IPS-18a (cell line): Measurements from ENCODE around the gene FAM131B.
"Not testable (repeated sequence)": the region's sequence is repeated elsewhere in the genome, so short reads cannot be mapped to it uniquely, and the experiment has no call there.

ENCODE experiments used
- H3K27ac ChIP-seq: one replicate; pipeline ENCODE4 v1.5.1; 2013; ENCODE audit warnings: low read length
- H3K27me3 ChIP-seq: one replicate; pipeline ENCODE4 v1.6.1; 2013; ENCODE audit warnings: mild to moderate bottlenecking, low read length; ENCODE audit not compliant: control insufficient read depth, insufficient read depth
- H3K36me3 ChIP-seq: one replicate; pipeline ENCODE4 v1.6.1; 2013; ENCODE audit warnings: low read depth, low read length; ENCODE audit not compliant: control insufficient read depth
- H3K4me1 ChIP-seq: one replicate; pipeline ENCODE4 v1.6.1; 2013; ENCODE audit warnings: low read depth, low read length; ENCODE audit not compliant: control insufficient read depth
- H3K4me3 ChIP-seq: one replicate; pipeline ENCODE4 v1.5.1; 2013; ENCODE audit warnings: low read length
- H3K9ac ChIP-seq: one replicate; pipeline ENCODE4 v1.6.1; 2013; ENCODE audit warnings: mild to moderate bottlenecking, low read length, moderate library complexity
- H3K9me3 ChIP-seq: one replicate; pipeline ENCODE4 v1.6.1; 2013; ENCODE audit warnings: low read depth, low read length; ENCODE audit not compliant: control insufficient read depth

The FAM131B gene

DNA sequence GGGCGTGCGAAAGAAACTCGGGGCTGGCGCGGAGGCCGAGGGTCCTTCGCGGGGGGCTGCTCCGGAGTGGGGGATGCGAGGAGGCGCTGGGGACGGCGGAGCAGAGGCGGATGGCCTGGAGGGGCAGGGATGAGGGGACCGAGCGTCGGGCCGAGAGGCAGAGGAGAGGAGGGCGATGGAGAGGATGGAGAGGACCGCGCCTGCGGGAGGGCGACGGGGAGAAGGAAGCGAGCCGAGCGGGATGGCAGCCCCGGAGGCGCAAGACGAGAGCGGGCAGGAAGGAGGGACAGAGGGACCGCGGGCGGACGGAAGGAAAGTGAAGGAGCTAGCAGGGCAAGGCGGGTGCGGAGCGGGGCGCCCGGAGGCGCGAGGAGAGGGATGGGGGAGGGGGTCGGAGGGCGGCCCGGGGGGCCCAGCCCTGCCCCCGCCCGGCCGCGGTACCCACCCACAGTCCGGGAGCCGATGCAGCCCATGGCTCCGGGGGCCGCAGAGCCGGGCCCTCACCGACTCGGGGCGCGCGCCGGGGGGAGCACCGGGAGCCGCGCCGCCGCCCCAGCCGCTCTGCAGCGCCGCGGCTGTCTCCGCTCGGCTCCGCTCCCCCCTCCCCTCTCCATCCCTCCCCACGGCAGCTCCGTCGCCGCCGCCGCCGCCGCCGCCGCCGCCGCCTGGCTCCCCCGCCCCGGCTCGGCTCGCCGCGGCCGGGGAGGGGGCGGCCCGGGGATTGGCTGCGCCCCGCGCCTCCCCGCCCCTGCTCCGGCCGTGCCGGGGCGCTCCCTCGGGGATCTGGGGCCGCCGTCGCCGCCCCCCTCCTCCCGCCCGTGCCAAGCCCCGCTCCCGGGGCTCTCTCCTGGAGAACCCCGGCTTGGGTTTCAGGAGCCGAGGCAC, at the start of gene FAM131B:
FAM131B (minus strand) TSS at position 583 of the 885 bp plus-strand sequence; CDS start at position 473, 110 bp downstream.
- Histone ChIP-seq H3K27me3 (peaks cover 18% of the 10 kb centered on the region), H3K4me3 (peak within 1 kb of the TSS; percentile 76), H3K36me3 (peaks cover 12% of the 10 kb centered on the region), H3K4me1 (peaks cover 13% of the 10 kb centered on the region), H3K27ac (no peak within 1 kb of the TSS), H3K9ac (peak within 1 kb of the TSS; percentile 56), H3K9me3 (no peaks in the 10 kb centered on the region)

GRCh38 chr7:143411976-143412708, 49.6 kb upstream of the FAM131B start:
- Histone ChIP-seq H3K27ac (no peak overlapping the region), H3K27me3 (no peaks in the 10 kb centered on the region), H3K4me1 (peaks cover 46% of the 10 kb centered on the region), H3K9me3 (no peaks in the 10 kb centered on the region), H3K4me3 (no peak overlapping the region), H3K36me3 (no peaks in the 10 kb centered on the region), H3K9ac (no peak overlapping the region)

GRCh38 chr7:143410521-143411004, 48.0 kb upstream of the FAM131B start:
- no peak overlapping the region for H3K27ac ChIP-seq
- H3K27me3 ChIP-seq, result no peaks in the 10 kb centered on the region
- no peaks in the 10 kb centered on the region for H3K9me3 ChIP-seq
- no peaks in the 10 kb centered on the region for H3K36me3 ChIP-seq
- no peak overlapping the region for H3K9ac ChIP-seq
- peak overlapping the region; percentile 9 for H3K4me3 ChIP-seq
- peaks cover 62% of the 10 kb centered on the region for H3K4me1 ChIP-seq

GRCh38 chr7:143408686-143409561, 46.4 kb upstream of the FAM131B start, which contains the start of gene EPHA1:
Gene EPHA1, minus strand, starts transcription at chr7:143408856. Its CDS starts 51 bp downstream, at chr7:143408805.
- Histone ChIP-seq H3K27ac (peak within 1 kb of the TSS; percentile 70), H3K9ac (peak within 1 kb of the TSS; percentile 74), H3K4me1 (peaks cover 69% of the 10 kb centered on the region), H3K36me3 (peaks cover 5% of the 10 kb centered on the region), H3K9me3 (no peaks in the 10 kb centered on the region), H3K27me3 (no peaks in the 10 kb centered on the region), H3K4me3 (peak within 1 kb of the TSS; percentile 84)

- peak overlapping the region; percentile 84 for H3K4me3 ChIP-seq
- H3K4me1 ChIP-seq, result peaks cover 69% of the 10 kb centered on the region
- no peaks in the 10 kb centered on the region for H3K9me3 ChIP-seq
- peak overlapping the region; percentile 74 for H3K9ac ChIP-seq
- H3K27ac ChIP-seq, result no peak overlapping the region
- peaks cover 5% of the 10 kb centered on the region for H3K36me3 ChIP-seq
- H3K27me3 ChIP-seq, result no peaks in the 10 kb centered on the region
These were observed 45.8 kb upstream of the FAM131B start for GRCh38 chr7:143408252-143408685.

GRCh38 chr7:143407287-143408251, 45.1 kb upstream of the FAM131B start:
- peaks cover 8% of the 10 kb centered on the region for H3K36me3 ChIP-seq
- peaks cover 63% of the 10 kb centered on the region for H3K4me1 ChIP-seq
- H3K4me3 ChIP-seq, result peak overlapping the region; percentile 84
- H3K9me3 ChIP-seq, result no peaks in the 10 kb centered on the region
- H3K9ac ChIP-seq, result peak overlapping the region; percentile 74
- H3K27ac ChIP-seq, result no peak overlapping the region
- H3K27me3 ChIP-seq, result no peaks in the 10 kb centered on the region

DNA sequence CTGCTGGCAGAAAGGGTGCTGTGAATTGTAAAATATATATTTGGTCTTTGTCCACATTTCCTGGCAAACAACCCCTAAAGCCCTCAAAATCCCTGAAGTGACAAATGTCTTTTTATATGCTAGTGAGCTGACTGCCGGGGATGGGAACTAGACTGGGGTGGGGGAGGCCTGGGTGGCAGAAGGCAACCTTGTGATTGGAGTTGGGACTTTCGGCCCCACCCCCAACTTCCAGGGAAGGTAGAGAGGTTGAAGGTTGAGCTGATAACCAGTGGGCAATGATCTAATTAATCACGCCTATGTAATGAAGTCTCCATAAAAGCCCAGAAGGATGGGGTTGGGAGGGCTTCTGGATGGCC, 43.5 kb upstream of the FAM131B start:
- Histone ChIP-seq H3K27ac (no peak overlapping the region), H3K4me3 (peak overlapping the region; percentile 84), H3K36me3 (peaks cover 20% of the 10 kb centered on the region), H3K9me3 (no peaks in the 10 kb centered on the region), H3K4me1 (peaks cover 48% of the 10 kb centered on the region), H3K27me3 (no peaks in the 10 kb centered on the region), H3K9ac (no peak overlapping the region)

DNA sequence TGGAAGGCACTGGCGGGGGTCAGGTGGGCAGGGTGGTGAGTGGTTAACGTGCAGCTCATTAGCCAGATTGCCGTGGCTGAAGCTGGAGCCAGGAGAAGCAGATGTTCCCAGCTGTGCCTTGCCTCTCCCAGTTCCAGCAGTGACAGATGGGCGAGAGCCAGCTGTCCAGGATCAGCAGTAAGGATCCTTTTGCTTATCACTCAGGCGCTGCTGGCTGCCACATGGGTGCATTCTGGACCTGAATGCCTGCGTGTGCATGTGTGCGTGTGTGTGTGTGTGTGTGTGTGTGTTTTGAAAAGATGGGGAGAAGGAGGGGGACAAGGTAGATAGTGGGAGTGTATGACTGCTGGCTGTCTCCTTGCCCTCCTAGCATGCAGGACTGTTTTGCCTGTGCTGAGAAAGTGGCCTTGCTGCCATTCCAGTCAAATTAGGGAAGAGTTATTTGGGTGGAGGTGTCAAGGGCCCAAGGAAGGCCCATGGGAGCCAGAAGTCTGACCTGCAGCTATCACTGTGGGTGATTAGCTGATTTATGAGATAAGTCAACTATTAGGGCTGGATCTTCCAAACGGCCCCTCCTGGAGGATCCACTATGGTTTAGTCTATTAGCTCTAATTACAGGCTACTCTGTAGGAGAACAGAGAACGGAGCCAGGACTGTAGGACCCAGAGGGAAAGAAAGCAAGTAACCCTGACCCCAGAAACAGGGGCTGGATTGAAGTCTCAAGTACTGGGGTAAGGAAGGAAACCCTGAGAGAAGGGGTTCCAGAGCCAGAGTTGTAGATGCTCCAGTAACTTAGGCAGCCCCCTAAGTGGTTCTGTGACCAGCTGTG, 42.9 kb upstream of the FAM131B start:
- Histone ChIP-seq H3K36me3 (peaks cover 26% of the 10 kb centered on the region), H3K27me3 (no peaks in the 10 kb centered on the region), H3K4me1 (peaks cover 45% of the 10 kb centered on the region), H3K9me3 (no peaks in the 10 kb centered on the region), H3K27ac (no peak overlapping the region), H3K9ac (no peak overlapping the region), H3K4me3 (peak overlapping the region; percentile 16)

DNA sequence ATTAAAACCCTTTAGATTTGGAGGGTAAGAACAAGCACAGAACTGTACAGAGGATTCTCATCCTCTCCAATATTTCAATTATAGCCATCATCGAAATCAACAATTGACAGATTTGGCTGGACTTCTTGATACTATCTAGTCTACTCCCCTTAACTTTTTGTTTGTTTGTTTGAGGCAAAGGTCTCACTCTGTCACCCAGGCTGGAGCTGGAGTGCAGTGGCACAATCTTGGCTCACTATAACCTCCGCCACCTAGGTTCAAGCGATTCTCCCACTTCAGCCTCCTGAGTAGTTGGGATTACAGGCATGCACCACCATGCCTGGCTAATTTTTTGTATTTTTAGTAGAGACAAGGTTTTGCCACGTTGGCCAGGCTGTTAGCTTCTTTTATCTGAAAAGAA, 39.7 kb upstream of the FAM131B start:
- not testable (repeated sequence) for H3K4me3 ChIP-seq, H3K27ac ChIP-seq, H3K27me3 ChIP-seq, H3K9me3 ChIP-seq, H3K9ac ChIP-seq
- Histone ChIP-seq H3K4me1 (peaks cover 27% of the 10 kb centered on the region), H3K36me3 (peaks cover 58% of the 10 kb centered on the region)
